GM12801 (cell line): ENCODE results near the gene DIP2B.

Experiments used
- CTCF ChIP-seq: IDR thresholded peaks from one replicate; pipeline ENCODE4 v1.5.1; 2011; ENCODE audit warnings: control low read depth; ENCODE audit not compliant: insufficient read length; ENCODE audit errors: extremely low read depth

Gene DIP2B

GRCh38 chr12:50600364-50600763 is 95.6 kb downstream of the DIP2B start:
- no peak for TF ChIP-seq CTCF

DNA sequence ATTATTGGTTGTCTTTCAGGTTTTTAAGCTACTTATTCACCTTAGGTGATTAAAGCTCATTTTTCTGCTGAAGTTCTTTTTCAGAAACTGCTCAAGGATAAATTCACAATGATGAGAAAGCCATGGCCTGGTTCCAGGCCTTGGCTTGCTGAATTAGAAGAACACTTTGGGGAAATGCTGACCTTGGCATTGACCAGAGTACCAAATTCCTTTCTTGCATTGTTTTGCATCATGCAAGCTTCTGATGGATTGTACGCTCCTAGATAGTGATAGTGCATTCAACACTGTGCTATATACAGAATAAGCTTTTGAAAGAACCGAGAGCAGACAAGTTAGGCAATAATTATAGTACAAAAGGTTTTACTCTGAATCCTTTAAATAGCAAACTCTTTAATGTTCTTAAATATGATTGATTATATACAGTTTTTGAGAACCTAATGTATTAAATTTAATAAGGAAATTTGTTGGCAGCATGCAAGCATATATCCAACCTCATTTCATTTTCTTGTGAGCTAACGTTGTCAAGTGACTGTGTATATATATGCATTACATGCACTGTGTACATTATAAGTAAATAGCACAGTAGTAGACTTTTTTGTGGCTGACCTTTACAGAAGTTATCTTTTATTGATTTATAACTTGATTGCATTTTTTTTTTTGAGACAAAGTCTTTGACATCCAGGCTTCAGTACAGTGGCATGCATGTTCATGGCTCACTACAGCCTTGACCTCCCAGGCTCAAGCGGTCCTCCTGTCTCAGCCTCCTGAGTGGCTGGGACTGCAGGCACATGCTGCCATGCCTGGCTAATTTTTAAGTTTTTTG is 99.2 kb downstream of the DIP2B start:
- TF ChIP-seq CTCF, result no peak

- TF ChIP-seq CTCF, result no peak
Observed at GRCh38 chr12:50604640-50604920, 99.8 kb downstream of the DIP2B start.

DNA sequence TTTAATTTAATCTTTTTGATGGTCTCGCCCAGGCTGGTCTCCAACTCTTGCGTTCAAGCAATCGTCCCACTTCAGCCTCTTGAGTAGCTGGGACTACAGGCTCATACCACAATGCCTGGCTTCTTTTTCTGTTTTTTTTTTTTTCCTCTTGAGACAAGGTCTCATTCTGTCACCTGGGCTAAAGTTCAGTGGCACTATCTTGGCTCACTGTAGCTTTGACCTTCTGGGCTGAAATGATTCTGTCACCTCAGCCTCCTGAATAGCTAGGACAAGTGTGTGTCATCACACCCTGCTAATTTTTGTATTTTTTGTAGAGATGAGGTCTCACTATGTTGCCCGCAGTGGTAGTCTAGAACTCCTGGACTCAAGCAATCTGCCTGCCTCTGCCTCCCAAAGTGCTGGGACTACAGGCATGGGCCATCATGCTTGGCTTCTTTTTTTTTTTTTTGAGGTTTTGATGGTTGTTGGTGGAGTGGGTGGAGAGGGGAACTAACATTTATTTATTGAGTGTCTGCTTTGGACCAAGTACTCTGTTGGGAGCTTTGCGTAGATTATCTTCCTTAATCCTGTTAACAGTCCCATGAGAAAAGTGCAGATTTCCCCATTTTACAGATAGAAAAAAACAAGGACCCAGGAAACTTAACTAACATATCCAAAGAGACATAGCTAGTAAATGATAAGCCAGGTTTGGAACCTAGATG is 102.0 kb downstream of the DIP2B start:
- TF ChIP-seq CTCF, result no peak

DNA sequence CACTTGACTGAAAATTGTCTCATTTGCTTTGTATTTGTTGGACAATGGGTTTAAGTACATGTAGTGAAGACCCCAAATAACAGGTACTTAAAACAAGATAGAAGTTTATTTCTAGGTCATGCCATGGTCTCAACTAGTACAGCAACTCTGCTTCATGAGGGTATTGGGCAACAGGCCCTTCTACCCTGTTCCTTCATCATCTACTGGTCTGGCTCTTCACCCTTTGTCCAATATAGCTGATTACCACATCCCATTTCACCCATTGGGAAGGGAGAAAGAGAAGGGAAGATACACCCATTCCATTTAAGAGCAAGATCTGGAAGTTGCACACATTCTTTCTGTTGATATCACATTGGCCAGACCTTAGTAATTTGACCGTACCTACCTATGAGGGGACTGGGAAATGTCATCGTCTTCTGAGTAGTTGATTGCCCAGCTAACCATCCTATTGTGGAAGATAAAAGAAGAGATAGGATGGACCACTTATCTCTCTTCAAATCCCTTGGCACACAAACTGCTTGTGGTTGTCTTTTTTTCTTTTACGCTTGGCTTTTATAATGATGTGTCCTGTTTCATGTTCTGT is 104.6 kb downstream of the DIP2B start:
- TF ChIP-seq CTCF, result no peak

DNA sequence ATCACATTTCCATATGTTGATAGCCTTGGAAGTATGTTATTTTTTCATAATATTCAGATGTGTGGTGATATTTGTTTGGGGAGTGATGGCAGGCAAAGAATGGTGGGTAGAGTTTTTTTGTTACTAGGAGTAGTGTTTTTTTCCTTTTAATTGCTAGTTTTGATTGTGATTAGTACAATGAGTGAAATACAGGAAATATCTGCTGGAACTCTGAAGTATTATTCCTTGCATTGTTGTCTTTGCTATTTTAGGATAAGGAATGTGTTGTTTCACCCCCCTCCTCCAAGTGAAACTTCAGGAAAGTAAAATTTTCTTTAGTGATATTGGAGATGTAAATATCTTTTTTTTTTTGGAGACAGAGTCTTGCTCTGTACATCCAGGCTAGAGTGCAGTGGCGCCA is 105.4 kb downstream of the DIP2B start:
- TF ChIP-seq CTCF, result no peak

DNA sequence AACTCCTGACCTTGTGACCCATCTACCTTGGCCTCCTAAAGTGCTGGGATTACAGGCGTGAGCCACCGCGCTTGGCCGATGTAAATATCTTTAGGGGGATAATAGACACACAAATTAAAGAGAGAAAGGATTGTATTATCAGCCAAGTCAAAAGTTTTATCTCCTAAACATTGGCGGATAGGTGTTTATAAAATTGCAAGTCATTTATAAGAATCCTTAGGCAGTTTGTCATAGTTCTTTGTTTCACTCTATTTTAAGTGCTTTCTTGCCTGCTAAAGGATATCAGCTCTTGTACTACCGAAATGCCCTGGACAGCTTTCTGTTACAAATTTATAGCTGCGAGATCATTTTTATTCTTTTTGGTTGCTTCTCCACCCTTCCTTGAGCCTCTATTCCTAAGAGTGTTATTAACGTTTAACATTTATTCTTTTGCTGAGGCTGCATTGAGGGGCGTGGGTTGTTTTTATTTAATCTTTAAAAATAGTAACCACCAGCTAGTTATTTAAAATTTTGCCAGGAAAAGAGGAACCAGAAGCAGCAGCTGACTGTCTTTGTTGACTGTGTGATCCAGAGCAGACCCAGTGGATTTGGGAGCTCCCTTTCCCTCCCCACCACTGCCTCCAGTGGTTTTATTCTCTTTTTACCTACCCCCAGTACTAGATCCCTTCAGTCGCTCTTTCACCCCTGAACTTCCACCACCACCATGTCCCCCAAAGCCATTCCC is 106.4 kb downstream of the DIP2B start:
- no peak for TF ChIP-seq CTCF
